Mammary epithelial cell (primary cell): ENCODE measurements around the gene CTCFL.

Experiments used
- CTCF ChIP-seq, 2 donors: IDR thresholded peaks in 1 of 2; conservative IDR thresholded peaks in 1 of 2; 2 replicates each; pipeline ENCODE4 v1.5.1; 2011 to 2012; ENCODE audit warnings: inconsistent platforms in 2 of 2, low read length in 2 of 2, mild to moderate bottlenecking in 2 of 2, control low read depth in 1 of 2, low read depth in 1 of 2; ENCODE audit not compliant: insufficient read depth in 1 of 2; ENCODE audit errors: extremely low read depth in 1 of 2
- EZH2 ChIP-seq: IDR thresholded peaks from 2 replicates; pipeline ENCODE4 v1.6.1; 2012; ENCODE audit warnings: low read length, inconsistent platforms, borderline replicate concordance

DNA sequence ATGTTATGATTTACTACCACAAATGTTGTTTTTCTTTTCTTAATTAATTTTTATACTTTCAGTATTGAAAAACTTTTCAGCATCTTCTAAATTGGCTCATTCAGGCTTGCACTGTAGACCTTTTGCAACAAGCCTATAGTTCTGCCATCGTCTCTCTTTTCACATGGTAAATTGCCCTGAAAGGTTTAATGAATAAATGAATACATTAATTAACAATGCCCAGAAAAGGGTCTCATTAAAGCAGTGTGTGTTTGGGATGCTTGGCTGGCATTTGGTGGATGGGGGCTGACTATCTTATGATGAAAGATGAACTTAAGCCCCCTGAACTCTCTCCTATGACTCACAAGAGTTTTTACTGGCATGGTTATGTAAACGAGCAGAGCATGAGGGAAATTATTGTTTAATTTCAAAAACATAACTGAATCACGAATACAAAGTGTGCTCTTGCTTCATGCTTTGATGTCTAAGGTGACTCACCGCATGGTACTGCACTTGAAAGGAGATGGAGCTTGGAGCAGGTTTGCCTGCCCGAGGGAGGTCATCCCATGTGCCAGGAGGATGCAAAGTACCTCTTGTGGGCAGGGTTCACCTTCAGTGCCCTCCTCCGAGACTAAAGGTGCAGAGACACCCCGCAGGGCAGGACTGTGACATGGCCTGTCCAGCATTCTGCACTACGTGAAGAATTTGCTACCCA is 22.2 kb upstream of the CTCFL start:
- TF ChIP-seq CTCF (conservative IDR thresholded peaks at IDR 0.05 in 1 of 2, IDR thresholded peaks at IDR 0.05 in 1 of 2; ENCODE audit: extremely low read depth in 1 of 2, insufficient read depth in 1 of 2, low read depth in 1 of 2, low read length in 2 of 2) (no peak), EZH2 (no peak)
